HepG2 (cell line): ENCODE results near the gene SERPINA3. TPM values are rescaled to one million over a fixed set of nuclear protein-coding genes. Genes with fewer than 3 reads are reported as not detected.

Experiments
- AGO2 ChIP-seq: fragments of 200-400 bp; formaldehyde crosslinking; optimal IDR thresholded peaks from 2 replicates; pipeline ENCODE3; 2017; ENCODE audit warnings: mild to moderate bottlenecking, low read depth, low read length, moderate library complexity
- CEBPG ChIP-seq: IDR thresholded peaks from 2 replicates; pipeline ENCODE4 v1.6.1; 2016
- ELF4 ChIP-seq: sonication (generic); formaldehyde crosslinking; IDR thresholded peaks from 2 replicates; pipeline ENCODE4 v1.5.0; 2020; ENCODE audit warnings: missing genetic modification reagents, mild to moderate bottlenecking, moderate library complexity, borderline replicate concordance
- EP300 ChIP-seq, 3 experiments: sonication (generic) in 1 of 3; formaldehyde crosslinking in 1 of 3; IDR thresholded peaks; 2 replicates each; pipeline versions ENCODE4 v1.5.1 to v1.6.1; 2011 to 2020; ENCODE audit warnings: low read depth in 2 of 3, low read length in 2 of 3, borderline replicate concordance in 1 of 3, improper control_type of control experiment in 1 of 3, mild to moderate bottlenecking in 1 of 3, missing genetic modification reagents in 1 of 3, moderate library complexity in 1 of 3
- HINFP ChIP-seq: sonication (generic); formaldehyde crosslinking; IDR thresholded peaks from 2 replicates; pipeline ENCODE4 v1.4.0; 2020; ENCODE audit warnings: low read depth, mild to moderate bottlenecking, missing genetic modification reagents
- HMGXB3 ChIP-seq: sonication (generic); formaldehyde crosslinking; IDR thresholded peaks from 2 replicates; pipeline ENCODE4 v1.4.0; 2020; ENCODE audit warnings: missing genetic modification reagents, borderline replicate concordance
- HNF4G ChIP-seq, 2 experiments: sonication (generic) in 1 of 2; formaldehyde crosslinking in 1 of 2; IDR thresholded peaks; 2 replicates each; pipeline versions ENCODE4 v1.4.0 to v1.6.1; 2011 to 2020; ENCODE audit warnings: borderline replicate concordance in 2 of 2, low read depth in 2 of 2, mild to moderate bottlenecking in 2 of 2, low read length in 1 of 2, missing genetic modification reagents in 1 of 2, moderate library complexity in 1 of 2
- ISX ChIP-seq: sonication (generic); formaldehyde crosslinking; conservative IDR thresholded peaks from 2 replicates; pipeline ENCODE4 v1.5.0; 2020; ENCODE audit warnings: missing genetic modification reagents
- KLF16 ChIP-seq, 2 experiments: sonication (generic) in 1 of 2; formaldehyde crosslinking in 1 of 2; IDR thresholded peaks; 2 replicates each; pipeline versions ENCODE4 v1.6.1 to v1.8.0; 2016 to 2023; ENCODE audit warnings: missing genetic modification reagents in 2 of 2, missing compliant biosample characterization in 1 of 2
- PCBP2 ChIP-seq: fragments of 200-400 bp; formaldehyde crosslinking; optimal IDR thresholded peaks from 2 replicates; pipeline ENCODE3; 2018; ENCODE audit warnings: low read length, low read depth; ENCODE audit not compliant: poor library complexity, severe bottlenecking
- SSRP1 ChIP-seq: IDR thresholded peaks from 2 replicates; pipeline ENCODE4 v1.6.1; 2016; ENCODE audit warnings: control low read depth
- ZFYVE20 ChIP-seq: sonication (generic); formaldehyde crosslinking; IDR thresholded peaks from 2 replicates; pipeline ENCODE4 v1.8.0; 2023; ENCODE audit warnings: low read depth, mild to moderate bottlenecking, moderate library complexity, missing genetic modification reagents, borderline replicate concordance
- ZMYM2 ChIP-seq: sonication (generic); formaldehyde crosslinking; IDR thresholded peaks from 2 replicates; pipeline ENCODE4 v1.8.0; 2022; ENCODE audit warnings: mild to moderate bottlenecking, missing genetic modification reagents
- ZNF280D ChIP-seq: sonication (generic); formaldehyde crosslinking; IDR thresholded peaks from 2 replicates; pipeline ENCODE4 v1.5.1; 2020; ENCODE audit warnings: mild to moderate bottlenecking, missing genetic modification reagents
- ZNF292 ChIP-seq: sonication (generic); formaldehyde crosslinking; IDR thresholded peaks from 2 replicates; pipeline ENCODE4 v1.8.1; 2022; ENCODE audit warnings: mild to moderate bottlenecking, low read depth, missing genetic modification reagents, borderline replicate concordance
- ZNF550 ChIP-seq: sonication (generic); formaldehyde crosslinking; IDR thresholded peaks from 2 replicates; pipeline ENCODE4 v1.4.0; 2020; ENCODE audit warnings: mild to moderate bottlenecking, missing genetic modification reagents, borderline replicate concordance
- ZNF564 ChIP-seq: sonication (generic); formaldehyde crosslinking; IDR thresholded peaks from 2 replicates; pipeline ENCODE4 v1.8.1; 2023; ENCODE audit warnings: mild to moderate bottlenecking, missing genetic modification reagents
- ZNF577 ChIP-seq: sonication (generic); formaldehyde crosslinking; IDR thresholded peaks from 2 replicates; pipeline ENCODE4 v1.4.0; 2020; ENCODE audit warnings: mild to moderate bottlenecking, low read depth, missing genetic modification reagents, borderline replicate concordance
- ZNF674 ChIP-seq: sonication (generic); formaldehyde crosslinking; IDR thresholded peaks from 2 replicates; pipeline ENCODE4 v1.5.0; 2020; ENCODE audit warnings: low read depth, mild to moderate bottlenecking, missing genetic modification reagents
- ZNF749 ChIP-seq: sonication (generic); formaldehyde crosslinking; IDR thresholded peaks from 2 replicates; pipeline ENCODE4 v1.8.0; 2022; ENCODE audit warnings: mild to moderate bottlenecking, missing genetic modification reagents, moderate library complexity, borderline replicate concordance
- polyA plus RNA-seq, 8 experiments: library from polyadenylated mRNA; depleted of rRNA in 3 of 8; stranded (reverse) in 7 of 8; unstranded in 1 of 8; fragments of >200 nt; fragmentation: Illumina TruSeq in 4 of 8; extraction: Trizol in 4 of 8; gene quantifications; 2 replicates each; pipeline versions ENCODE4 v1.2.1 to v1.2.3, GENCODE V29; 2011 to 2016; ENCODE audit warnings: low read depth in 4 of 8, missing spikeins in 1 of 8, mixed read lengths in 1 of 8; ENCODE audit not compliant: insufficient read depth in 1 of 8
- total RNA-seq, 5 experiments: library from RNA; depleted of rRNA; stranded (reverse); fragments of >200 nt; fragmentation: Illumina TruSeq; extraction: Trizol; gene quantifications; 2 replicates each; pipeline ENCODE4 v1.2.3, GENCODE V29; 2016; ENCODE audit warnings: low read depth in 1 of 5

The SERPINA3 gene
- total and polyA plus RNA-seq, 2 of the 13 experiments (the other 11 are each of a cell fraction or from before 2014, with no cell fraction given), result 825 to 2,200 TPM

GRCh38 chr14:94600148-94600545 lies 12.0 kb upstream of the SERPINA3 start (continued):
- no peak for TF ChIP-seq EP300 (IDR thresholded peaks at IDR 0.05; ENCODE audit: low read depth in 2 of 2, low read length in 2 of 2)
- no peak for TF ChIP-seq EP300 (CRISPR knock-in tag; IDR thresholded peaks at IDR 0.05; ENCODE audit: borderline replicate concordance)
- no peak; the same call in 1 of the 2 replicates for TF ChIP-seq ZNF280D (CRISPR knock-in tag)
- no peak for TF ChIP-seq KLF16 (CRISPR knock-in tag; IDR thresholded peaks at IDR 0.05)
- TF ChIP-seq HNF4G (IDR thresholded peaks at IDR 0.05; ENCODE audit: borderline replicate concordance, low read depth, low read length), result no peak
- no peak for TF ChIP-seq HNF4G (CRISPR knock-in tag; IDR thresholded peaks at IDR 0.05; ENCODE audit: borderline replicate concordance, low read depth)
- TF ChIP-seq HMGXB3 (CRISPR knock-in tag), result no peak
- TF ChIP-seq PCBP2, result no peak
- 0 out of 2 replicates have a peak, but pooled peaks have one; percentile 33 for TF ChIP-seq ISX
- TF ChIP-seq ELF4 (CRISPR knock-in tag), result 0 out of 2 replicates have a peak, but pooled peaks have one; percentile 11
- TF ChIP-seq ZFYVE20 (CRISPR knock-in tag), result no peak
- no peak for TF ChIP-seq HINFP (CRISPR knock-in tag)
- TF ChIP-seq ZMYM2, result peak; percentile 36; the same call in 1 of the 2 replicates
- 0 out of 2 replicates have a peak, but pooled peaks have one; percentile 15 for TF ChIP-seq ZNF564 (CRISPR knock-in tag)
- no peak for TF ChIP-seq ZNF550 (CRISPR knock-in tag)
- 0 out of 2 replicates have a peak, but pooled peaks have one; percentile 16 for TF ChIP-seq ZNF749
- no peak for TF ChIP-seq ZNF674 (CRISPR knock-in tag)
- TF ChIP-seq CEBPG (CRISPR knock-in tag), result no peak
- TF ChIP-seq SSRP1, result no peak
- TF ChIP-seq AGO2, result peak; percentile 42
- TF ChIP-seq ZNF292 (CRISPR knock-in tag), result no peak
- TF ChIP-seq ZNF577, result no peak
